ENCODE measurements around the gene CDK2AP2. TPM values are rescaled to one million over a fixed set of nuclear protein-coding genes. Genes with fewer than 3 reads are reported as not detected.
A peak's percentile ranks its signal among the peaks of the same experiment; 100 is the strongest.

Gene CDK2AP2
- polyA plus RNA-seq, 1 of the 3 experiments (the other 2 are of a cell fraction) = 47.9 TPM

DNA sequence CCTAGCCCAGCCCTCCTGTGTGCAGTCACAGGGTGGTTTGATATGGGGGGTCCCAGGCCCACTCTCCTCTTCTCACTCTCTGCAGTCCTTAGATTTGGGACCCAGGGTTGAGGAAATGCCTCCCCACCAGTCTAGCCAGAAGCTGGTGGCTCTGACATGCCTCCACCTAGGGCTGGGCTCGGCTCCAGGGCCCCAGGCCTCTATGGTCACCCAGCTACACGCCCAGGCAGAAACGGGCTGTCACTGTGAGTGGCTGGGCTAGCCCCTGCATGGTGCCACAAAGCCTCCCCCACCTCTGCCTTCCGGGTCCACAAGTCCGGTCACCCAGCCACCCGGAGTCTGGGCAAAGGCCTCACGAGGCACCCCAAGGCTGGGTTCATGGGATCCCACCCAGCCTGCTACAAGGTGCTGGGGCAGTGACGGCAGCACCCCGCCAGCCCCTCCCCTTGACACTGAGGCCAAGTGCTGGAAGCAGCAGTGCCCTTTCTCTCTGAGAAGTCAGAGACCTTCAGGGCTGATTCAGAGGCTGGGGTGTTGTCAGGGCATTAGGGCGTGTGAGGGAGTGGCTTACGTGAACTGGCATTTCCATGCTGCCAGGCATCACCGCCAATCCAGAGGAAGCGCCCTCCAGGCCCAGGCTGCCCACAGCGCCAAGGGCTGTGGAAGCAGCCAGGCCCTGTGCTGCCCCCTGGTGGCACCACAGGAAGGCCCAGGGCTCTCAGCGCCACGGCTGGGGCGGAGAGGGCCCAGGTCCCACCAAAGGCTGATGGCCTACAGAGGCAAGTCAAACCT, 2.2 kb downstream of the CDK2AP2 start:
- peaks cover 29% of the 10 kb centered on the region for H3K79me2 ChIP-seq (ENCODE audit: insufficient read depth)
- H3K9me3 ChIP-seq = no peaks in the 10 kb centered on the region
- peaks cover 24% of the 10 kb centered on the region for H3F3A ChIP-seq (replicated peaks; ENCODE audit: insufficient read depth)
- H3K9me2 ChIP-seq = no peaks in the 10 kb centered on the region
- peaks cover 5 to 19% of the 10 kb centered on the region in 2 experiments for H3K36me3 ChIP-seq (replicated peaks in 1 of 2; ENCODE audit: control insufficient read depth in 1 of 2, insufficient read depth in 2 of 2, low read length in 1 of 2)
- 10% methylated on average over 8 of the region's 17 CpGs for WGBS (ENCODE audit: low lambda C conversion rate)
- CTCF ChIA-PET = interaction anchor here (0.6 to 1.2 kb wide), 13 partner anchors 9 to 810 kb away, joined by 3 to 5 read pairs (median 3); partner anchors contain the start of gene PPP1CA
- peaks cover 10 to 36% of the 10 kb centered on the region in 2 experiments for H3K4me1 ChIP-seq (ENCODE audit: control insufficient read depth in 1 of 2, insufficient read depth in 2 of 2, low read depth in 1 of 2, low read length in 1 of 2)
- TF ChIP-seq TEAD4 (IDR thresholded peaks at IDR 0.05; ENCODE audit: borderline replicate concordance, insufficient read depth) = no peak
- TF ChIP-seq GABPA (IDR thresholded peaks at IDR 0.05; ENCODE audit: low read depth) = no peak
- TF ChIP-seq, protein P1, sequence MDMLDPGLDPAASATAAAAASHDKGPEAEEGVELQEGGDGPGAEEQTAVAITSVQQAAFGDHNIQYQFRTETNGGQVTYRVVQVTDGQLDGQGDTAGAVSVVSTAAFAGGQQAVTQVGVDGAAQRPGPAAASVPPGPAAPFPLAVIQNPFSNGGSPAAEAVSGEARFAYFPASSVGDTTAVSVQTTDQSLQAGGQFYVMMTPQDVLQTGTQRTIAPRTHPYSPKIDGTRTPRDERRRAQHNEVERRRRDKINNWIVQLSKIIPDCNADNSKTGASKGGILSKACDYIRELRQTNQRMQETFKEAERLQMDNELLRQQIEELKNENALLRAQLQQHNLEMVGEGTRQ (IDR thresholded peaks at IDR 0.05; ENCODE audit: borderline replicate concordance, low read depth, low read length) = no peak
- TF ChIP-seq, protein P2, sequence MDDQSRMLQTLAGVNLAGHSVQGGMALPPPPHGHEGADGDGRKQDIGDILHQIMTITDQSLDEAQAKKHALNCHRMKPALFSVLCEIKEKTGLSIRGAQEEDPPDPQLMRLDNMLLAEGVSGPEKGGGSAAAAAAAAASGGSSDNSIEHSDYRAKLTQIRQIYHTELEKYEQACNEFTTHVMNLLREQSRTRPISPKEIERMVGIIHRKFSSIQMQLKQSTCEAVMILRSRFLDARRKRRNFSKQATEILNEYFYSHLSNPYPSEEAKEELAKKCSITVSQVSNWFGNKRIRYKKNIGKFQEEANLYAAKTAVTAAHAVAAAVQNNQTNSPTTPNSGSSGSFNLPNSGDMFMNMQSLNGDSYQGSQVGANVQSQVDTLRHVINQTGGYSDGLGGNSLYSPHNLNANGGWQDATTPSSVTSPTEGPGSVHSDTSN (IDR thresholded peaks at IDR 0.05) = 0 out of 2 replicates have a peak, but pooled peaks have one; percentile 26
- TF ChIP-seq FOSL2 (IDR thresholded peaks at IDR 0.05; ENCODE audit: borderline replicate concordance, low read depth) = no peak
- TF ChIP-seq CHD2 (IDR thresholded peaks at IDR 0.05; ENCODE audit: low read length, partially characterized antibody) = peak; percentile 16
- TF ChIP-seq EZH2phosphoT487 (IDR thresholded peaks at IDR 0.05; ENCODE audit: borderline replicate concordance, low read depth) = no peak
- TF ChIP-seq MXI1 (IDR thresholded peaks at IDR 0.05; ENCODE audit: low read depth, low read length) = peak; percentile 74
- TF ChIP-seq, protein P3, sequence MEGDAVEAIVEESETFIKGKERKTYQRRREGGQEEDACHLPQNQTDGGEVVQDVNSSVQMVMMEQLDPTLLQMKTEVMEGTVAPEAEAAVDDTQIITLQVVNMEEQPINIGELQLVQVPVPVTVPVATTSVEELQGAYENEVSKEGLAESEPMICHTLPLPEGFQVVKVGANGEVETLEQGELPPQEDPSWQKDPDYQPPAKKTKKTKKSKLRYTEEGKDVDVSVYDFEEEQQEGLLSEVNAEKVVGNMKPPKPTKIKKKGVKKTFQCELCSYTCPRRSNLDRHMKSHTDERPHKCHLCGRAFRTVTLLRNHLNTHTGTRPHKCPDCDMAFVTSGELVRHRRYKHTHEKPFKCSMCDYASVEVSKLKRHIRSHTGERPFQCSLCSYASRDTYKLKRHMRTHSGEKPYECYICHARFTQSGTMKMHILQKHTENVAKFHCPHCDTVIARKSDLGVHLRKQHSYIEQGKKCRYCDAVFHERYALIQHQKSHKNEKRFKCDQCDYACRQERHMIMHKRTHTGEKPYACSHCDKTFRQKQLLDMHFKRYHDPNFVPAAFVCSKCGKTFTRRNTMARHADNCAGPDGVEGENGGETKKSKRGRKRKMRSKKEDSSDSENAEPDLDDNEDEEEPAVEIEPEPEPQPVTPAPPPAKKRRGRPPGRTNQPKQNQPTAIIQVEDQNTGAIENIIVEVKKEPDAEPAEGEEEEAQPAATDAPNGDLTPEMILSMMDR (IDR thresholded peaks at IDR 0.05) = peak; percentile 93
- TF ChIP-seq SIN3A (IDR thresholded peaks at IDR 0.05; ENCODE audit: borderline replicate concordance, low read depth, low read length) = peak; percentile 72; the same call in 1 of the 2 replicates
- no peak for TF ChIP-seq NRF1 (IDR thresholded peaks at IDR 0.05; ENCODE audit: low read depth, low read length)
- TF ChIP-seq TAF1 (IDR thresholded peaks at IDR 0.05; ENCODE audit: borderline replicate concordance, low read depth, low read length) = no peak; the same call in 1 of the 2 replicates
- TF ChIP-seq SMC3 (IDR thresholded peaks at IDR 0.05; ENCODE audit: low read depth, low read length) = peak; percentile 81
- TF ChIP-seq FOXM1 (IDR thresholded peaks at IDR 0.05; ENCODE audit: low read depth) = no peak
- no peak for TF ChIP-seq RXRA (IDR thresholded peaks at IDR 0.05; ENCODE audit: borderline replicate concordance, low read depth)
- TF ChIP-seq RAD21 (IDR thresholded peaks at IDR 0.05; ENCODE audit: low read length) = peak; percentile 73
- no peak for TF ChIP-seq JUND (IDR thresholded peaks at IDR 0.05)
- TF ChIP-seq GATA2 (CRISPR knock-in tag; IDR thresholded peaks at IDR 0.05) = no peak
- no peak for TF ChIP-seq RCOR1 (IDR thresholded peaks at IDR 0.05; ENCODE audit: low read length)
- peak overlapping the region; percentile 80 to 87 for H3K27ac ChIP-seq (ENCODE audit: low read depth in 2 of 2, low read length in 1 of 2)
- H3K4me2 ChIP-seq = peak overlapping the region; percentile 95
- POLR2A ChIA-PET = interaction anchor here (0.7 to 1.0 kb wide), 2 partner anchors 114 to 139 kb away, joined by 3 to 4 read pairs; partner anchors contain the start of gene RAD9A
- H3K4me3 ChIP-seq (ENCODE audit: low read depth in 2 of 2, low read length in 1 of 2) = peak overlapping the region; percentile 80 to 88
- H3K9ac ChIP-seq = peak overlapping the region; percentile 82; the same call in 1 of the 2 replicates
- DNase-seq = peak; percentile 89
- no peak overlapping the region for H2AFZ ChIP-seq (ENCODE audit: low read depth)
- H4K20me1 ChIP-seq (ENCODE audit: insufficient read depth) = peaks cover 13% of the 10 kb centered on the region
- H3K27me3 ChIP-seq (ENCODE audit: insufficient read depth) = no peaks in the 10 kb centered on the region; the same call in 1 of the 2 replicates
